GM12874 (cell line): ENCODE data around the gene CA10.

ENCODE experiments used
- TF ChIP-seq, protein P1 (sequence below): IDR thresholded peaks from 2 replicates; pipeline ENCODE4 v1.5.1; 2011; ENCODE audit warnings: low read depth, mild to moderate bottlenecking, control low read depth, low read length, moderate library complexity; ENCODE audit not compliant: insufficient read depth

The CA10 gene

GRCh38 chr17:51761105-51761504 is 397.4 kb downstream of the CA10 start:
- TF ChIP-seq, protein P1, sequence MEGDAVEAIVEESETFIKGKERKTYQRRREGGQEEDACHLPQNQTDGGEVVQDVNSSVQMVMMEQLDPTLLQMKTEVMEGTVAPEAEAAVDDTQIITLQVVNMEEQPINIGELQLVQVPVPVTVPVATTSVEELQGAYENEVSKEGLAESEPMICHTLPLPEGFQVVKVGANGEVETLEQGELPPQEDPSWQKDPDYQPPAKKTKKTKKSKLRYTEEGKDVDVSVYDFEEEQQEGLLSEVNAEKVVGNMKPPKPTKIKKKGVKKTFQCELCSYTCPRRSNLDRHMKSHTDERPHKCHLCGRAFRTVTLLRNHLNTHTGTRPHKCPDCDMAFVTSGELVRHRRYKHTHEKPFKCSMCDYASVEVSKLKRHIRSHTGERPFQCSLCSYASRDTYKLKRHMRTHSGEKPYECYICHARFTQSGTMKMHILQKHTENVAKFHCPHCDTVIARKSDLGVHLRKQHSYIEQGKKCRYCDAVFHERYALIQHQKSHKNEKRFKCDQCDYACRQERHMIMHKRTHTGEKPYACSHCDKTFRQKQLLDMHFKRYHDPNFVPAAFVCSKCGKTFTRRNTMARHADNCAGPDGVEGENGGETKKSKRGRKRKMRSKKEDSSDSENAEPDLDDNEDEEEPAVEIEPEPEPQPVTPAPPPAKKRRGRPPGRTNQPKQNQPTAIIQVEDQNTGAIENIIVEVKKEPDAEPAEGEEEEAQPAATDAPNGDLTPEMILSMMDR: no peak

DNA sequence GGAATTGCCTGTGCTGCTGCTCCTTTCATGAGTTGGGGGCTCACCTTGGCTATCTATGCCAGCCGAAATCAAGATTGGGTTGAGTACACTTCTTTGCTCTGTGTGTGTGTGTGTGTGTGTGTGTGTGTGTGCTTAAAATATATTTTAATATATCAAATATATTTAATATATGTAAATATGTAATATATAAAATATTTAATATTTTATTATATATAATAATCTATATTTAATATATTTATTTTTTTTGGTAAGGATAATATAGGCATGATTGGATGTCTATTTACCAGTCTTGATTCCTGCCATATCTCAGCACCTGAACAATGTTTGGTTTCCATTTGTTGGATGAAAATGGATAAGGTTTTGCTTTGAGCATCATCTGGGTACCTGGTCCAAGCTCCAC is 399.3 kb downstream of the CA10 start:
- TF ChIP-seq, protein P1: no peak

DNA sequence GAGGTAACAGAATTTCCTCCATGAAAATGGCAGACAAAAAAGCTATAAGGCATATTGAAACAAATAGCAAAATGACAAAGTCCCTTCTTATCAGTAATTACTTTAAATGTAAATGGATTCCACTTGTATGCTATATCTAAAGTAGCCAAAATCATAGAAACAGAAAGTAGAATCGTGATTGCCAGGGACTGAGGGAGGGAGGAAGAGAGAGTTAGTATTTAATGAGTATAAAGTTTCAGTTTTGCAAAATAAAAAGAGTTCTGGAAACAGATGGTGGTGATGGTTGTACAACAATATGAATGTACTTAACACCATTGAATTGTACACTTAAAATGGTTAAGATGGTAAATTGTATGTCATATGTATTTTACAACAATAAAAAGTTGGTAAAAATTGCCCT is 407.4 kb downstream of the CA10 start:
- TF ChIP-seq, protein P1: no peak

- TF ChIP-seq, protein P1: no peak
Observed at GRCh38 chr17:51748749-51749604, 409.5 kb downstream of the CA10 start.

GRCh38 chr17:51746421-51746820 is 412.1 kb downstream of the CA10 start:
- TF ChIP-seq, protein P1: no peak

DNA sequence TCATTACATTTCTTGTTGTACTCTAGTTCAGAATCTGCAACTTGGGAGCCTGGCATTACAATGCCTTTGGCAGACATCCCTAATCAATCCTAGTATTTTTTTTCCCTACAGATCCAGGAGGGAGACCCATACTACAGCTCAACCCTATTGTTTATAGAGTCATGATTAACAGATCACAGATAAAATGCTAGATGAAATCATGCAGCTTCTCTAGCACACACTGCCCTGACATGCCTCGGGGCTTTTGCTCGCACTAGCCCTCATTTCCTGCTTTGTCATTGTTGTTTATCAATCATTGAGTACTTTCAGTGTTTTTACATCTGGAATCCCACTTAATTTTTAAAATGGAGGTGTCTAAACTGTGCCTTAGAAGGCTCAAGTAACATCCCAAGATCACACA is 412.5 kb downstream of the CA10 start:
- TF ChIP-seq, protein P1: no peak

DNA sequence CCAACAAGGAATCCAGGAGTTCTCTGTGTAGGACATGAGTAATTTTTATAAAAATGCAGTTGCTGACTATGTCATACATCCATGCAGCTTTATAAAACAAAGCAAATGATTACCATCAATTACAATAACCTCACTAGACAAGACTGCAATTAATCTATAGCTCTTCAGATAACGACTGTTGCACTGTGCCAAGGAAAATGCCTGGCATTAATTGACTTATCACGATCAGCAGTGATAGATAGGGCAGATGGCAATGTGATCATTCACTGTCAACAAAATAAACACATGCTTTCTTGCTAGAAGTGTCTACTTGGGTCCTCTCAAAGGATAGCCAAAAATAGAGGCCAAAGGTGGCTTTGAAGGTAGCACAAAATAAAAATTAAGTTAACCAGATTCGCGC is 415.0 kb downstream of the CA10 start:
- TF ChIP-seq, protein P1: no peak

DNA sequence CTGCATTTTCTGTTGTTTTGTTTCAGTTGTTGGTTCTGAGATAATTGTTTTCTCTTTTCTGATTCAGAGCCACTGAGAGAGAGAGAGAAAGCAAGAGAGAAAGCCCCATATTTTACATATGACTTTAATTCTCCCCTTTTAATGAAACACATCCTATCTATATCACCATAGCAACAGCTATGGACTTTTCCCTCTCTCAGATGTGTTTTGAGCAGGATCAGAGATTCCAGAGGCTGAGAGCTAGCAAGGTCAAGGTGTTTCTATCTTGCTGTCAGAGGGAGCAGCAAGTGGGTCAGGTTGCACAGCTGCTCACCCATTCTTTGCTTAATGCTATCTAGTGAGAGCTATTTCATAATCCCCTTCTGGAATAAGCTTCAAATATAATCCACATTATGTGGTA is 415.9 kb downstream of the CA10 start:
- TF ChIP-seq, protein P1: no peak
